ENCODE results near the gene SLC23A1.
"Not testable (repeated sequence)": the region's sequence is repeated elsewhere in the genome, so short reads cannot be mapped to it uniquely, and the experiment has no call there.

The SLC23A1 gene

DNA sequence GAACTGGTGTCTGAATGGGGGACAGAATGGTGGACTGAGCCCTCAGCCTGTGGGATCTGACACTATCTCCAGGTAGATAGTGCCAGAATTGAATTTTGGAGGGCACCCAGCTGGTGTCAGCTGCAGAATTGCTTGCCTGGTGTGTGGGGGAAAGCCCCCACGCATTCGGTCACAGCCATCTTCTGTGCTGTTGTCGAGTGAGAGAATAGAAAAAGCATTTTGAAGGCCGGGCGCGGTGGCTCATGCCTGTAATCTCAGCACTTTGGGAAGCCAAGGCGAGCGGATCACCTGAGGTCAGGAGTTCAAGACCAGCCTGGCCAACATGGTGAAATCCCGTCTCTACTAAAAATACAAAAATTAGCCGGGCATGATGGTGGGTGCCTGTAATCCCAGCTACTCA, 3.9 kb upstream of the SLC23A1 start:
- H4K8ac ChIP-seq (ENCODE audit: low read depth, low read length); H2AFZ ChIP-seq (ENCODE audit: low read length); H3K79me1 ChIP-seq (ENCODE audit: low read depth, low read length); H3K4ac ChIP-seq (ENCODE audit: low read length); H3K9ac ChIP-seq (ENCODE audit: low read depth, low read length, poor library complexity); H2BK120ac ChIP-seq (ENCODE audit: low read depth, low read length); H3K9me3 ChIP-seq (replicated peaks in 1 of 2; ENCODE audit: control insufficient read depth in 2 of 2, insufficient read depth in 1 of 2, low read depth in 1 of 2, low read length in 2 of 2); H2AK5ac ChIP-seq (ENCODE audit: low read depth, low read length); H2BK15ac ChIP-seq (ENCODE audit: low read length); H2BK12ac ChIP-seq (ENCODE audit: low read length); DNase-seq (ENCODE audit: low spot score); H3K23ac ChIP-seq (ENCODE audit: low read depth, low read length, poor library complexity); H3K4me2 ChIP-seq (ENCODE audit: insufficient read depth, low read length, poor library complexity, severe bottlenecking); H3K4me3 ChIP-seq (ENCODE audit: low read length in 2 of 2); H3K36me3 ChIP-seq (replicated peaks in 1 of 2; ENCODE audit: control insufficient read depth in 2 of 2, insufficient read depth in 2 of 2, low read length in 2 of 2); H4K91ac ChIP-seq (ENCODE audit: low read depth, low read length, poor library complexity); H2BK5ac ChIP-seq (ENCODE audit: low read length); H3K27ac ChIP-seq (replicated peaks; ENCODE audit: low read length); H3K18ac ChIP-seq (ENCODE audit: low read length); H3K4me1 ChIP-seq (ENCODE audit: control insufficient read depth in 2 of 2, insufficient read depth in 1 of 2, low read depth in 1 of 2, low read length in 2 of 2); H3K14ac ChIP-seq (ENCODE audit: low read length): not testable (repeated sequence)
- peaks cover 0 to 29% (median 7%) of the 10 kb centered on the region in 3 experiments for H3K27me3 ChIP-seq (ENCODE audit: control insufficient read depth in 3 of 3, insufficient read depth in 3 of 3, low read depth in 1 of 3, low read length in 3 of 3)
- no CpG with 5 or more reads among the region's 10 CpGs for WGBS, 2 donors (ENCODE audit: extremely low coverage in 2 of 2, insufficient read length in 2 of 2, insufficient replicate concordance in 1 of 2)

DNA sequence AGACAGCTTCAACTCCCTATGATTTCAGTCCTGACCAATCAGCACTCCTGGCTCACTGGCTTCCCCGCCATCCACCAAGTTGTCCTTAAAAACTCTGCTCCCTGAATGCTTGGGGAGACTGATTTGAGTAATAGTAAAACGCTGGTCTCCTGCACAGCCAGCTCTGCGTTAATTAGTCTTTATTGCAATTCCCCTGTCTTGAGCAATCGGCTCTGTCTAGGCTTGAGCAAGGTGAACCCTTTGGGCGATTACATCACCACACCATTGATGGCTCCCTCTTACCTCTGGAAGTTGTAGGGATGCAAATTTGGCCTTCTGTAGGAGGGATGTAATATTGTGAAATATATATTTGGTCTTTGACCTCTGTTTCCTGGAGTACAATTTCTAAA, 2.9 kb upstream of the SLC23A1 start:
- Histone ChIP-seq H3K36me3 (replicated peaks in 1 of 2; ENCODE audit: control insufficient read depth in 2 of 2, insufficient read depth in 2 of 2, low read length in 2 of 2) (no peaks in the 10 kb centered on the region), H3K4me3 (ENCODE audit: low read length in 2 of 2) (no peak overlapping the region), H3K23ac (ENCODE audit: low read depth, low read length, poor library complexity) (no peak overlapping the region), H2BK120ac (ENCODE audit: low read depth, low read length) (no peak overlapping the region), H3K79me1 (ENCODE audit: low read depth, low read length) (peaks cover 2% of the 10 kb centered on the region), H2AFZ (ENCODE audit: low read length) (no peak overlapping the region), H4K91ac (ENCODE audit: low read depth, low read length, poor library complexity) (no peak overlapping the region), H3K14ac (ENCODE audit: low read length) (no peak overlapping the region), H3K18ac (ENCODE audit: low read length) (no peak overlapping the region), H3K4me2 (ENCODE audit: insufficient read depth, low read length, poor library complexity, severe bottlenecking) (no peak overlapping the region), H3K9ac (ENCODE audit: low read depth, low read length, poor library complexity) (no peak overlapping the region), H2BK12ac (ENCODE audit: low read length) (no peak overlapping the region), H3K27ac (replicated peaks; ENCODE audit: low read length) (no peak overlapping the region), H2BK5ac (ENCODE audit: low read length) (no peak overlapping the region), H3K27me3 (ENCODE audit: control insufficient read depth in 3 of 3, insufficient read depth in 3 of 3, low read depth in 1 of 3, low read length in 3 of 3) (peaks cover 0 to 20% (median 0%) of the 10 kb centered on the region in 3 experiments), H3K9me3 (replicated peaks in 1 of 2; ENCODE audit: control insufficient read depth in 2 of 2, insufficient read depth in 1 of 2, low read depth in 1 of 2, low read length in 2 of 2) (no peaks in the 10 kb centered on the region), H3K4me1 (ENCODE audit: control insufficient read depth in 2 of 2, insufficient read depth in 1 of 2, low read depth in 1 of 2, low read length in 2 of 2) (peaks cover 2 to 3% of the 10 kb centered on the region in 2 donors), H3K4ac (ENCODE audit: low read length) (no peak overlapping the region), H2AK5ac (ENCODE audit: low read depth, low read length) (no peak overlapping the region), H2BK15ac (ENCODE audit: low read length) (no peak overlapping the region), H4K8ac (ENCODE audit: low read depth, low read length) (no peak overlapping the region)
- no peak for DNase-seq (ENCODE audit: low spot score)
- no CpG with 5 or more reads among the region's 5 CpGs for WGBS, 2 donors (ENCODE audit: extremely low coverage in 2 of 2, insufficient read length in 2 of 2, insufficient replicate concordance in 1 of 2)

DNA sequence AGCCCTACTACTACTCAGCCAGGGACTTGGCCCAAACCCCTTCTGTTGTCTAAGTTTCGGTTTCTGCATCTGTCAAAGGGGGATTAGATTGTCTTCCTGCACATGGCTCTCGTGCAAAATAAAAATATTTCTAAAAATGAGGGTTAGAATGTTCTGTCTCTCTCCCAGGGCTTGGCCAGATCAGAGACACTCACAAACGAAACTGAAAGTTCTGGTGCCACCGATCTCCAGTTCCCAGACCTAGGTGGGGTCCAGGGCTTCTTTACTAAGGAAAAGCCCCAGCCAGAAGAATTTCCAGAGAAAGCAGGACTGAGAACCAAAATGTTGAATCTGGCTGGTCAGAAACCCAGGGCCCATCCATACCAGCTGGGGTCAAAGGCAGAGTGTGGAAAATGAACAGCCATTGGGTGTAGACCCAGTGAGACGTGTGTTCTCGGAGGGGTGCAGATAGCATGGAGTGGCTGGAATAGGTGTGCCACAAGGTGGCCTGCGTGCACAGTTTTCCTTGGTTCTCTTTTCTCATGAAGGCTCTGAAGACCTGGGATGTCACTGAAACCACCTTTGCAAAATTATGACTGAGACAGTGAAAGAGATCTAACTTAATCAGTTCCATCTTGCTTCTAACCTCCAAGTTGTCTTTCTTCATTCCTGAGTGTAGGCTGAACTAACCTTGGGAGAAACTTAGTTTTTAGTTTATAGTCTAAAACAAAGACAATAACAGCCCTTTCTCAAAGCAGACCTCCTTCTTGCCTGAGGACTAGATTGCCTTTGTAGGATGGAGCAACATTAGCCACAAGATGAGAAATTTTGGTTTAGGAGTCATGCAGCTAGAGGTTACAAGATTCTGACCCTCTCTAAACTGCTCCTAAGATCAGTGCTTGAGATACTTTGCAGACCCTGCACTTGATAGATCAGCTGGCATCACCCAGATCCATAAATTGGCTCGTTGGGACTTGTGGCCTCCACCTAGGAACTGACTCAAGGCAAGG, 2.3 kb upstream of the SLC23A1 start:
- DNase-seq (ENCODE audit: low spot score), result no peak
- Histone ChIP-seq H3K23ac (ENCODE audit: low read depth, low read length, poor library complexity) (no peak overlapping the region), H2AK5ac (ENCODE audit: low read depth, low read length) (no peak overlapping the region), H3K27me3 (ENCODE audit: control insufficient read depth in 3 of 3, insufficient read depth in 3 of 3, low read depth in 1 of 3, low read length in 3 of 3) (peaks cover 0 to 16% (median 0%) of the 10 kb centered on the region in 3 experiments), H3K14ac (ENCODE audit: low read length) (no peak overlapping the region), H3K4me1 (ENCODE audit: control insufficient read depth in 2 of 2, insufficient read depth in 1 of 2, low read depth in 1 of 2, low read length in 2 of 2) (peaks cover 2 to 4% of the 10 kb centered on the region in 2 donors), H2AFZ (ENCODE audit: low read length) (no peak overlapping the region), H3K18ac (ENCODE audit: low read length) (no peak overlapping the region), H3K4me3 (ENCODE audit: low read length in 2 of 2) (no peak overlapping the region), H2BK120ac (ENCODE audit: low read depth, low read length) (no peak overlapping the region), H3K27ac (replicated peaks; ENCODE audit: low read length) (no peak overlapping the region), H2BK15ac (ENCODE audit: low read length) (no peak overlapping the region), H3K36me3 (replicated peaks in 1 of 2; ENCODE audit: control insufficient read depth in 2 of 2, insufficient read depth in 2 of 2, low read length in 2 of 2) (no peaks in the 10 kb centered on the region), H3K4ac (ENCODE audit: low read length) (no peak overlapping the region), H3K9me3 (replicated peaks in 1 of 2; ENCODE audit: control insufficient read depth in 2 of 2, insufficient read depth in 1 of 2, low read depth in 1 of 2, low read length in 2 of 2) (no peaks in the 10 kb centered on the region), H4K8ac (ENCODE audit: low read depth, low read length) (no peak overlapping the region), H2BK12ac (ENCODE audit: low read length) (no peak overlapping the region), H2BK5ac (ENCODE audit: low read length) (no peak overlapping the region), H3K4me2 (ENCODE audit: insufficient read depth, low read length, poor library complexity, severe bottlenecking) (no peak overlapping the region), H3K9ac (ENCODE audit: low read depth, low read length, poor library complexity) (no peak overlapping the region), H4K91ac (ENCODE audit: low read depth, low read length, poor library complexity) (no peak overlapping the region), H3K79me1 (ENCODE audit: low read depth, low read length) (peaks cover 2% of the 10 kb centered on the region)
- no CpG with 5 or more reads among the region's 8 CpGs for WGBS, 2 donors (ENCODE audit: extremely low coverage in 2 of 2, insufficient read length in 2 of 2, insufficient replicate concordance in 1 of 2)

DNA sequence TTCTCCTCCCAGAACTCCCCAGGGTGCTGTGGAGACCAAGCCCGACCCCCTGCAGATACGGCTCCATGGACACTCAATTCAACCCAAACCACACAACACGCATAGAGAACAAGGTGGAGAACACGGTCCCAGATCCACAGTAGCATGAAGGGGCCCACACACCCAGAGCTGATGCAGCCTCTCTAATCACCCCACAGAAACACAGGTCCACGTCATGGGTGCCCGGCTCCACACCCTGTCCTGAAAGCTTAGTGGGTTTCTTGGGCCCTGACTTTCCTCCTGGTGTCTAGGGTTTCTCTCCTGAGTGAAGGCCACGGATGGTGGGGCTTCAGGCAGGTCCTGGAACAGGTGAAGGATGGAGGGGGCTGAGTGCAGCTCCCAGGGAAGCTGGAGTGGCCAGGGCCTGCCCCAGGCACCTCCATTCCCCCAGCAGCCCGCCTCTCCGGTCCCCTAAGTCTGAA, 1.5 kb upstream of the SLC23A1 start:
- Histone ChIP-seq H3K4ac (ENCODE audit: low read length) (no peak overlapping the region), H2BK12ac (ENCODE audit: low read length) (no peak overlapping the region), H3K27ac (replicated peaks; ENCODE audit: low read length) (no peak overlapping the region), H3K4me1 (ENCODE audit: control insufficient read depth in 2 of 2, insufficient read depth in 1 of 2, low read depth in 1 of 2, low read length in 2 of 2) (peaks cover 2 to 6% of the 10 kb centered on the region in 2 donors), H3K27me3 (ENCODE audit: control insufficient read depth in 3 of 3, insufficient read depth in 3 of 3, low read depth in 1 of 3, low read length in 3 of 3) (peaks cover 0 to 16% (median 0%) of the 10 kb centered on the region in 3 experiments), H2BK120ac (ENCODE audit: low read depth, low read length) (no peak overlapping the region), H4K91ac (ENCODE audit: low read depth, low read length, poor library complexity) (no peak overlapping the region), H3K79me1 (ENCODE audit: low read depth, low read length) (peaks cover 3% of the 10 kb centered on the region), H3K23ac (ENCODE audit: low read depth, low read length, poor library complexity) (no peak overlapping the region), H3K36me3 (replicated peaks in 1 of 2; ENCODE audit: control insufficient read depth in 2 of 2, insufficient read depth in 2 of 2, low read length in 2 of 2) (no peaks in the 10 kb centered on the region), H3K14ac (ENCODE audit: low read length) (no peak overlapping the region), H2AFZ (ENCODE audit: low read length) (no peak overlapping the region), H3K18ac (ENCODE audit: low read length) (no peak overlapping the region), H2BK15ac (ENCODE audit: low read length) (no peak overlapping the region), H3K4me3 (ENCODE audit: low read length in 2 of 2) (no peak overlapping the region), H3K9ac (ENCODE audit: low read depth, low read length, poor library complexity) (no peak overlapping the region), H3K4me2 (ENCODE audit: insufficient read depth, low read length, poor library complexity, severe bottlenecking) (no peak overlapping the region), H4K8ac (ENCODE audit: low read depth, low read length) (no peak overlapping the region), H2BK5ac (ENCODE audit: low read length) (no peak overlapping the region), H3K9me3 (replicated peaks in 1 of 2; ENCODE audit: control insufficient read depth in 2 of 2, insufficient read depth in 1 of 2, low read depth in 1 of 2, low read length in 2 of 2) (no peaks in the 10 kb centered on the region), H2AK5ac (ENCODE audit: low read depth, low read length) (no peak overlapping the region)
- no peak for DNase-seq (ENCODE audit: low spot score)
- WGBS, 2 donors (ENCODE audit: extremely low coverage in 2 of 2, insufficient read length in 2 of 2, insufficient replicate concordance in 1 of 2), result no CpG with 5 or more reads among the region's 9 CpGs
